HG02852 (cell line): ENCODE measurements around the gene HAUS2.
"Not testable (repeated sequence)": the region's sequence is repeated elsewhere in the genome, so short reads cannot be mapped to it uniquely, and the experiment has no call there.

Experiments used
- ATAC-seq: cut with Tn5 transposase; IDR thresholded peaks from one replicate; pipeline ENCODE4 v1.9.1; 2021; ENCODE audit warnings: mild to moderate bottlenecking, moderate library complexity; ENCODE audit not compliant: unreplicated experiment

The HAUS2 gene

DNA sequence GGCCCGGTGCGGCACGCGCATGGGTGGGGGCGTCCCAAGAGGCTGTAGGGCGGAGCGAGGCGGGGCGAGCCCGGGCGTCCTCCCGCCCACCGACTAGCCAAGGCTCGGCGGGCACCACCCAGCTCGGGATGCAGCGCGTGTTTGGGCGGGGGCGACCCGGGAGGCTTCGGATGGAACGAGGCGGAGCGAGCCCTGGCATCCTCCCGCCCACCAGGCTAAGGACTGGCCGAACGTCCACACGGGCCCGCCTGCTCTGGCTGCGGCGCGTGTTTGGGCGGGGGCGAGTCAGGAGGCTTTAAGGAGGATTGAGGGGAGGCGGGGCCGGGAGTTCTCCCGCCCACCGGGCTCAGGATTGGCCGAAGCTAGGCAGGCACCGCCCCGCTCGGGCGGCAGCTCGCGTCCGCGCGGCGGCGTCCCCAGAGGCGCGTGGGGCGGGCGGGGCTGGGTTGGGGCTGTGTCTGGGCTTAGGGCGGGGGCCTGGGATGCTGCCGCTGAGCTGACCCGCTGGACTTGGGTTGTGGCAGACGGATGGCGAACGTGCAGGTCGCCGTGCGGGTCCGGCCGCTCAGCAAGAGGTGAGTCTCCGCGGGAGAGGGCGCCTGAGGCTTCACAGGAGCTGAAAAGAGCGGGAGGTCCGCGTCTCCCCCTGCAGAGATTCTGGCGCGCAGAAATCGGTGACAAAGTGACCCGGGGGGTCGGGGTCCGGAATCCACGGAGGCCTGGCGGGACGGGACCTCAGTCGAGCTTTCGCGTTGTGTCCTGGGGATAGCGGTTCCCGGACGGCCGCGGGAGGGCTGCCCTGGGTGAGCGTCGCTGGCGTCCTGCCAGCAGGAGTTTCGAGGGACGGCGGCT, 26.8 kb downstream of the HAUS2 start, which contains the start of gene STARD9:
Gene STARD9, plus strand, starts transcription at position 419 of the 852 bp plus-strand sequence. Its CDS starts 110 bp downstream, at position 529.
- peak; percentile 89 for ATAC-seq

DNA sequence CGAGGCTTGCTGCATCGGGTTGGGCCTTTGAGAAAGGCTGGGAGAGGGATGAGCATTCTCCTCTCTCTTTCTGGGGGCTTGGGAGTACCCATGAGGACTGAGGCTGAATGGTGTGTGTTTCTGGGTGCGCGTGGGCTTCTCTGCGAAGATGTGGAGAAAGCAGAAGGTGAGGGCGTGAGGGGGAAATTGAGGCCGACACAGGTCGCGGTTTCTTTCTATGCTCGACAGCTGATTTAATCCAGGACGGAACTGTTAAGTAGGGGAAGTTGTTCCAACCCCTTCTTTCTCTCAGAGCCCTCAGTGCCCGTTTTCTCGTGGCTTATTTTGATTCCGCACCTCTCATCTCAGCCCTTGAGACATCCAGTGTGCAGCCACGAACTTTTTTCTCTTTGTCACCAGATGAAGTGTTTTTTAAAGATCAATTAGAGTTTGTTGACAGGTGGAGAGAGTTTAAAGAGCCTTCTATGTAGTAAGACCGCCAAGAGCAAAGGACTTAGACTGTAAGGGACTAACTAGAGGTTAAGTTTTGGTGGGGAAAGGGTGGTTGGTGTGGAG, 27.5 kb downstream of the HAUS2 start:
- ATAC-seq = no peak

DNA sequence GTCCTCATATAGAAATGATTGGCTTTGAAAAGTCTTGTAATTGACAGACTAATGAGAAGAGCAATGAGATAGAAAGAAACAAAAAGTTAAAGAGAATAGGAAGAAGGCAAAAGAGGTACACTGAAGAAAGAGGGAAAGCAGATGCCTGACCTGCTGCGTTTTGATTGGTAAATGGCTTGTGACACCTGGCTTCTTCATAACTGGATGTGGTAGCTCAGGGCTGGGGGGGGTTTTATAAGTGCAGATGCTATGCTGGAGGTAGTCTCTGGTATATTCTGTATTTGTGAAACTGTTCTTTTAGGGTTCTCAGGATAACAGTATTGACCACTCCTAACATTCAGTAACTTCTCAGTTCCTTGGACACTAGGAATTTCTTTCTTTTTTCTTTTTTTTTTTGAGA, 28.1 kb downstream of the HAUS2 start:
- no peak for ATAC-seq

DNA sequence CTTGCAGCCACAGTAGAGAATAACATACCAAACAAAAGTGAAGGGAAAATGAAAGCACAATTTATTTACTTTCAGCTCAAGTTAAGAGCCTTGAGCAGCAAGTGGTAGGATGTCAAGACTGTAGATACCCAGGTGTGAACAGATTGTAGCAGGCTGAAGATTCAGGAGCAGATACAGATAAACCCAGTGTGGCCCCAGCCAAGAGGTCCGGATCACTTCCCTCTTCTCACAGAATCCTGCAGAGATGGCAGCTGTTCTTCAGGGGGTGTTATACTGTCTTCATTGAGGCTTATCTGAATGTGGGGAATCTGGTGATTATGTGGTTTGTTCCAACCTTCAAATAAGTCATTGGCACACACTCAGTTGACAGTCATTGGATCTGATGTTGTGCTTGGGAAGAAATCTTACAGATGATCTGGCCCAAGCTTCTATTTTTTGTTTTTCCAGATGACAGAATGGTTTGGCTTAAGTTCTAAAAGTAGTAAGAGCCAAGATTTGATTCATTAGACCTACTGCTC, 28.9 kb downstream of the HAUS2 start:
- ATAC-seq = no peak

- ATAC-seq = no peak
Measured at GRCh38 chr15:42578984-42579537, 30.4 kb downstream of the HAUS2 start.

- peak; percentile 85 for ATAC-seq
Measured at GRCh38 chr15:42581272-42581730, 32.7 kb downstream of the HAUS2 start.

GRCh38 chr15:42582569-42583375, 34.1 kb downstream of the HAUS2 start:
- no peak for ATAC-seq

- ATAC-seq = no peak
Measured at GRCh38 chr15:42584031-42584765, 35.6 kb downstream of the HAUS2 start.

DNA sequence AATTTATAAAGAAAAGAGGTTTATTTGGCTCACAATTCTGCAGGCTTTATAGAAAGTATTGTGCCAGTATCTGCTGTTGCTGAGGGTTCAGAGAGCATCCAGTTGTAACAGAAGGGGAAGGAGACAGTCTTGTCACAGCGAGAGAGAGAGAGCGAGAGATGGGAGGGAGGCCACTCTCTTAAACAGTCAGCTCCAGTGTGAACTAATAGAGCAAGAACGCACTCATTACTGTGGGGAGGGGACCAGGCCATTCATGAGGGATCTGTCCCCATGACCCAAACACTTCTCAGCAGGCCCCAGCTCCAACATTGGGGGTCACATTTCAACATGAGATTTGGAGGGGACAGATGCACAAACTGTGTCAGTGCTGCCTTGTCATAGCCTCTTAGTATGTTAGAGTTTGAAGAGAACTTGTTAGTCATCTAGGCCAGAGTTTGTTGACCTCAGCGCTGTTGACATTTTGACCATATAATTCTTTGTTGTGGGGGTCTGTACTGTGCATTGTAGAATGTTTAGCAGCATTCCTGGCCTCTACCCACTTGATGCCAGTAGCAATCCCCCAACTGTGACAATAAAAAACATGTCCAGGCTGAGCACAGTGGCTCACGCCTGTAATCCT, 42.1 kb downstream of the HAUS2 start:
- ATAC-seq = no peak

DNA sequence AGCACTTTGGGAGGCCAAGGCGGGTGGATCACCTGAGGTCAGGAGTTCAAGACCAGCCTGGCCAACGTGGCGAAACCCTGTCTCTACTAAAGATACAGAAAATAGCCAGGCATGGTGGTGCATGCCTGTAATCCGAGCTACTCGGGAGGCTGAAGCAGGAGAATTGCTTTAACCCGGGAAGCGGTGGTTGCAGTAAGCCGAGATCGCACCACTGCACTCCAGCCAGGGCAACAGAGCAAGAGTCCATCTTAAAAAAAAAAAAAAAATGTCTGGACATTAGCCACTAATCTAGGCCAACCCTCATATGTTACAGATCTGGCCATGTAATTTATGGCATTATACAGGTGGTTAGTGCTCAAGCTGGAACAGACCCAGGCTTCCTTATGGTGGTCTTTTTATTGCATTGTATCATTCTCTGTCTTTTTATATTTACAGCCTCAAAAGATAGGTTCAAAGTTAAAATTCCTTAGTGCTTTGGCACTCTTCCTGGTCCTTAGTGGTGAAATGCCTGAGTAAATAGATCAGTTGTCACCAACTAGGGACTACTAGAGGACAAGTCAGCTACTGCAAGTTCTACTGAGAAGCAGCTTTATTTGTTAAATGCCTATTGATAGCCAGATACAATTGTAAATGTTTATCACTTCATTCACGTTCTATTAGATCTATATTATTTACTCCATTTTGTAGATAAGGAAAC, 42.7 kb downstream of the HAUS2 start:
- no peak for ATAC-seq

DNA sequence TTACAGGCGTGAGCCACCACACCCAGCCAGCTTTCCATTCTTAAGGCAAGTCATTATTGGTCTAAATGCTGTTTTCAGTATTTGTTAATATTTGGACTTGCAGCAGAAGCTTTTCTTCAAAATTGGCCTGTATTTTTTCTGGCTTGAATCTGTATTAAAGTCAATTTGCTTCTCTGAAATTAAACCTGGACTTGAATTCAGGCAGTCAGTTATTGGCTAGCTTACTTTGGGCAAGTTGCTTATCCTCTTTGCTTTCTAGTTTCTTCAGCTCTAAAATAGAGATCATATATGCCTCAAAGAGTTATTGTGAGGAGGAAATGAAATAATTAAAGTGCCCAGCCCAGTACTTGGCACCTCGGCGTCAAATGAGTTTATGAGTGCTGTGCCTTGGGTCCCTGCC, 44.1 kb downstream of the HAUS2 start:
- no peak for ATAC-seq

GRCh38 chr15:42593143-42593542, 44.5 kb downstream of the HAUS2 start:
- no peak for ATAC-seq

DNA sequence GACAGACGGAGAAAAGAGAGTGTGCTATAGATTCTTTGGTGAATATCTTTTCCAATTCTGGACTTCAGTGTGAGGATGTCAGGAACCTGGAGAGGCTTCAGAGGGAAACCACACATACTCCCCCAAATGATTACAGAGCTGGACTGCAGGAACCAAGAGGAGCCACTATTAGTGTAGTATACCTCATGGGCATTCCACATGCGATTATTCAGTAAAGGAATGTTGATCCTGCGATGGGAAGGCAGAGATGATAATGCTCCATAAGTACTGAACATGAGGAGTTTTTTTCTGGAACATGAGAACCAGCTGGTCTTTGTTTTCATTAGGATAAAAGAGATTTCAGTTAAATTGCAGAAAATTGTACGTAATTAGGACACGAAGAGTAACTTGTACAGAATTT, 45.5 kb downstream of the HAUS2 start:
- no peak for ATAC-seq

GRCh38 chr15:42595626-42596240, 47.1 kb downstream of the HAUS2 start:
- no peak for ATAC-seq

DNA sequence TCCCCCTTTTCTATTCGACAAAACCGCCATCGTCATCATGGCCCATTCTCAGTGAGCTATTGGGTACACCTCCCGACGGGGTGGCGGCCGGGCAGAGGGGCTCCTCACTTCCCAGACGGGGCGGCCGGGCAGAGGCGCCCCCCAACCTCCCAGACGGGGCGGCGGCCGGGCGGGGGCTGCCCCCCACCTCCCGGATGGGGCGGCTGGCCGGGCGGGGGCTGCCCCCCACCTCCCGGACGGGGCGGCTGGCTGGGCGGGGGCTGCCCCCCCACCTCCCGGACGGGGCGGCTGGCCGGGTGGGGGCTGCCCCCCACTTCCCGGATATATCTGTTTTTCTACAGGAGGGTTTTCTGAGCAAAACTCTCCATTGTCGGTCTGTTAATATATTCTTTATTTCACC, 52.7 kb downstream of the HAUS2 start:
- ATAC-seq = not testable (repeated sequence)

- no peak for ATAC-seq
Measured at GRCh38 chr15:42602501-42602900, 53.9 kb downstream of the HAUS2 start.

DNA sequence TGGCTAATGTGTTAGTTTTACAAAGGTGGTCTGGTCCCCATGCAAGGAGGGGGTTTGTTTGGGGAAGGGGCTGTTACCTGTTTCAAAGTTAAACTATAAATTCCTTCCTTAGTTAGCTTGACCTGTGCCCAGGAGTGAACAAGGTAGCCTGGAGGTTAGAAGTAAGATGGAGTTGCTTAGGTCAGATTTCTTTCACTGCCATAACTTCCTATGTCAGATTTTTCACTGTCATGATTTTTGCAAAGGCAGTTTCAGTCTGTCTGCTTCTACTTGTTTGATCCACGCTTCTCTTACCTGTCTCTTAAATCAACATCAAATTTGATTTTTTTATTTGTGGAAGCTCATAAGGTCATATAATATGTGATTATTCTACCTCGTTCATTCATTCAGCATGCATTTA, 55.3 kb downstream of the HAUS2 start:
- ATAC-seq = no peak

DNA sequence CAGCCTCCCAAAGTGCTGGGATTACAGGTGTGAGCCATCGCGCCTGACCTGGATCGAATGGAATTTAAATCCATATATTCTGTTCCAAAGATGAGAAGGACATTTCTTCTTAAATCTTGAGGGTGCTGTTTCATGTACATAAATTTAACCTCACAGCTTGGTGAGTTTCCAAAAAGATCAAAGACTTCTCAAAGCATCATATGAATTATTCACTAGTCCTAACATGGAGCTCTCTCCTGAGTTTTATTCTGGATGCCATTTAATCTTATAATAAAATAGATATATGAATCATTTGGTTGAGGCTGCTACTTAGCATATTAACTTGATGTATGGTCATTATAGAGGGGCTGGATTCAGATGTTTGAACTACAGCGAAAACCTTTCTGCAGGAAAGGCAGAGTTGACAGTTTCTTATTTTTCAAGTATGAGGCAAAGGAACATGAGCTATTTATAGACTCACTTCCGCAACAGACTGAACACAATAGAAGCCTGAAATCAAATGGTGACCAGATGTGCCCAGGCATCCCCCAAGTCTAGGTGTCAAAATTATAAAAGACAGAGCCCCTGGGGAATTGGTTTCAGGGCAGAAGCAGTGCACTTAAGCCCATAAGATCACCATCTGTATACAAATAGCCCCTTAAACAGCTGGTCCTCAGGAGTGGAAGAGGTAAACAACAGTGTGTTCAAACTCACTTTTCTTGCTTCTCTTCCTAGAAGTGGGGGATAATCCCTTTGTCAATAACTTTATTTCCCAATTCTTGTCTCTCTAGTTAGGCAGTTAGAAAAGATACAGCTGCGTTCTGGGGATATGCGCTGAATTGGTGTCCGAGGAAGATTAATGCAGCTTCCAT, 56.5 kb downstream of the HAUS2 start:
- ATAC-seq = no peak
